Measurements from ENCODE around the gene NAALADL2. TPM values are rescaled to one million over a fixed set of nuclear protein-coding genes. Genes with fewer than 3 reads are reported as not detected.

NAALADL2 gene
- total and polyA plus RNA-seq, 2 of the 8 experiments (the other 6 are each of a cell fraction or from before 2014, with no cell fraction given) = 0.12 to 0.22 TPM

DNA sequence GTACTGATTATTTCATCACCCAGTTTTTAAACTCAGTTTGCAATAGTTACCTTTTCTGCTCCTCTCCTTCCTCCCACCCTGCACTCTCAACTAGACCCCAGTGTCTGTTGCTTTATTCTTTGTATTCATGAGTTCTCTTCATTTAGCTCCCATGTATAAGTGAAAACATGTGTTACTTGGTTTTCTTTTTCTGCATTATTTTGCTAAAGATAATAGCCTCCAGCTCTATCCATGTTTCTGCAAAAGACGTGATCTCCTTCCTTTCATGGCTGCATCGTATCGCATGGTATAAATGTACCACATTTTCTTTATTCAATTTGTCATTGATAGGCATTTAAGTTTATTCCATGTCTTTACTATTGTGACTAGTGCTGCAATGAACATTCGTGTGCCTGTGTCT, 79.0 kb downstream of the NAALADL2 start:
- H3K9ac ChIP-seq (replicated peaks in 1 of 4; ENCODE audit: extremely low read depth in 1 of 4, low read depth in 3 of 4, low read length in 3 of 4) = no peak overlapping the region
- H2BK5ac ChIP-seq (ENCODE audit: low read depth, low read length) = no peak overlapping the region
- H3K14ac ChIP-seq (ENCODE audit: insufficient read length) = no peak overlapping the region
- no peak for DNase-seq (ENCODE audit: low read depth in 1 of 2, low spot score in 2 of 2)
- H3K56ac ChIP-seq (replicated peaks; ENCODE audit: insufficient read length, low read depth, low read length) = no peak overlapping the region
- no peak overlapping the region for H3K4ac ChIP-seq (replicated peaks; ENCODE audit: insufficient read length, low read depth, low read length)
- H2BK12ac ChIP-seq (ENCODE audit: low read depth, low read length) = no peak overlapping the region
- TF ChIP-seq CBX8 (IDR thresholded peaks at IDR 0.05; ENCODE audit: borderline replicate concordance, low read depth, low read length) = no peak
- TF ChIP-seq CHD2 (IDR thresholded peaks at IDR 0.05; ENCODE audit: low read length) = no peak
- no peak for TF ChIP-seq BACH1 (IDR thresholded peaks at IDR 0.05; ENCODE audit: low read length)
- no peak for TF ChIP-seq CBX5 (IDR thresholded peaks at IDR 0.05; ENCODE audit: low read depth, low read length)
- TF ChIP-seq SRF (IDR thresholded peaks at IDR 0.05; ENCODE audit: low read depth, low read length) = no peak
- H3K79me2 ChIP-seq (ENCODE audit: control insufficient read depth in 1 of 2, insufficient read depth in 2 of 2, low read length in 2 of 2) = no peaks in the 10 kb centered on the region
- H3K4me3 ChIP-seq (ENCODE audit: extremely low read depth in 1 of 4, insufficient read depth in 2 of 4, low read depth in 3 of 4, low read length in 4 of 4) = no peak overlapping the region
- WGBS, 2 experiments (ENCODE audit: extremely low coverage in 1 of 2, insufficient coverage in 1 of 2, insufficient read length in 1 of 2, insufficient replicate concordance in 2 of 2, low coverage in 1 of 2, low lambda C conversion rate in 2 of 2, missing lambda C conversion rate in 1 of 2) = 64% methylated on average over 4 of the region's 4 CpGs; no CpG with 5 or more reads in 1 of the 2 experiments
- no peaks in the 10 kb centered on the region for H3K27me3 ChIP-seq (replicated peaks in 1 of 4; ENCODE audit: control insufficient read depth in 3 of 4, extremely low read depth in 1 of 4, insufficient read depth in 3 of 4, low read length in 3 of 4)
- H3K23me2 ChIP-seq (ENCODE audit: low read depth, low read length) = no peaks in the 10 kb centered on the region
- no peak overlapping the region for H4K91ac ChIP-seq (replicated peaks; ENCODE audit: insufficient read length, low read length)
- H3K4me2 ChIP-seq (ENCODE audit: insufficient read depth in 1 of 2, low read depth in 2 of 2, low read length in 2 of 2) = no peak overlapping the region
- H2AK5ac ChIP-seq (ENCODE audit: low read depth, low read length) = no peak overlapping the region
- H2AFZ ChIP-seq (ENCODE audit: low read length) = no peak overlapping the region
- H3K18ac ChIP-seq (ENCODE audit: extremely low read depth, low read length) = no peak overlapping the region
- no peak overlapping the region for H3K27ac ChIP-seq (ENCODE audit: low read depth, low read length)
- H2BK20ac ChIP-seq (ENCODE audit: low read length) = no peak overlapping the region
- no peak overlapping the region for H4K5ac ChIP-seq (ENCODE audit: insufficient read length, low read depth, low read length)
- no peaks in the 10 kb centered on the region for H3K9me3 ChIP-seq (ENCODE audit: insufficient read depth in 2 of 2, low read depth in 1 of 2, low read length in 1 of 2)
- POLR2A ChIA-PET (ENCODE audit: partially characterized antibody) = no interaction called here
- no peak overlapping the region for H2BK120ac ChIP-seq (replicated peaks; ENCODE audit: low read depth, low read length)
- CTCF ChIA-PET (ENCODE audit: partially characterized antibody) = no interaction called here
- no peaks in the 10 kb centered on the region for H3K79me1 ChIP-seq (ENCODE audit: low read depth, low read length)
- H4K8ac ChIP-seq (ENCODE audit: extremely low read depth, insufficient read depth, low read length) = no peak overlapping the region
- H3K36me3 ChIP-seq (ENCODE audit: control insufficient read depth in 2 of 4, insufficient read depth in 4 of 4, low read length in 3 of 4) = no peaks in the 10 kb centered on the region
- H3K4me1 ChIP-seq (replicated peaks in 1 of 4; ENCODE audit: control insufficient read depth in 3 of 4, insufficient read depth in 4 of 4, low read length in 3 of 4) = no peaks in the 10 kb centered on the region
- no peak overlapping the region for H2BK15ac ChIP-seq (ENCODE audit: low read length)
- no peak overlapping the region for H3K23ac ChIP-seq (ENCODE audit: insufficient read length)
- FAIRE-seq = no peak
- H4K20me1 ChIP-seq (replicated peaks in 1 of 2; ENCODE audit: control insufficient read depth in 1 of 2, insufficient read depth in 2 of 2, low read length in 2 of 2) = no peaks in the 10 kb centered on the region
